ENCODE data around the gene TCTN2.

Gene TCTN2

DNA sequence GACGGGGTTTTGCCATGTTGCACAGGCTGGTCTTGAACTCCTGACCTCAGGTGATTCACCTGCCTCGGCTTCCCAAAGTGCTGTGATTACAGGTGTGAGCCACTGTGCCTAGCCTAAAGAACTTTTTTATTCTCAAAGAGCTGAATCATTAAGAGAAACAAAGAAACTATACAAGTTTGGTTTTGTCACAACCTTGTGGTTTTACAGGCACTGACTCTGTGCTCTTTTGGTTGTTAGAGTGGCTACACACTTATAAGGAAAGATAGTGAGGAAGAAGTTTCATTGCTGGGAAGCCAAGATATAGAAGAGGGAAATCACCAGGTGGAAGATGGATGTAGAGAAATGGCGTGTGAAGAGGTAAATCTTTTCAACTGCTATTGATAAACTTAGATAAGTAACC lies 81.1 kb downstream of the TCTN2 start:
- H3K4me1 ChIP-seq (ENCODE audit: insufficient read depth, low read length), result no peaks in the 10 kb centered on the region
- no peak for DNase-seq
- no peak overlapping the region for H3K9ac ChIP-seq (ENCODE audit: low read depth, low read length)
- ATAC-seq (ENCODE audit: insufficient read depth, low read depth), result no peak
- TF ChIP-seq, protein P1, sequence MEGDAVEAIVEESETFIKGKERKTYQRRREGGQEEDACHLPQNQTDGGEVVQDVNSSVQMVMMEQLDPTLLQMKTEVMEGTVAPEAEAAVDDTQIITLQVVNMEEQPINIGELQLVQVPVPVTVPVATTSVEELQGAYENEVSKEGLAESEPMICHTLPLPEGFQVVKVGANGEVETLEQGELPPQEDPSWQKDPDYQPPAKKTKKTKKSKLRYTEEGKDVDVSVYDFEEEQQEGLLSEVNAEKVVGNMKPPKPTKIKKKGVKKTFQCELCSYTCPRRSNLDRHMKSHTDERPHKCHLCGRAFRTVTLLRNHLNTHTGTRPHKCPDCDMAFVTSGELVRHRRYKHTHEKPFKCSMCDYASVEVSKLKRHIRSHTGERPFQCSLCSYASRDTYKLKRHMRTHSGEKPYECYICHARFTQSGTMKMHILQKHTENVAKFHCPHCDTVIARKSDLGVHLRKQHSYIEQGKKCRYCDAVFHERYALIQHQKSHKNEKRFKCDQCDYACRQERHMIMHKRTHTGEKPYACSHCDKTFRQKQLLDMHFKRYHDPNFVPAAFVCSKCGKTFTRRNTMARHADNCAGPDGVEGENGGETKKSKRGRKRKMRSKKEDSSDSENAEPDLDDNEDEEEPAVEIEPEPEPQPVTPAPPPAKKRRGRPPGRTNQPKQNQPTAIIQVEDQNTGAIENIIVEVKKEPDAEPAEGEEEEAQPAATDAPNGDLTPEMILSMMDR (IDR thresholded peaks at IDR 0.05; ENCODE audit: borderline replicate concordance, extremely low read depth, low read length, poor library complexity, severe bottlenecking), result no peak
- TF ChIP-seq EZH2 (IDR thresholded peaks at IDR 0.05; ENCODE audit: borderline replicate concordance, low read depth, low read length, severe bottlenecking), result no peak
- H4K20me1 ChIP-seq (ENCODE audit: insufficient read depth, low read length), result no peaks in the 10 kb centered on the region
- no peaks in the 10 kb centered on the region for H3K79me2 ChIP-seq (ENCODE audit: insufficient read depth, low read length)
- peaks cover 78% of the 10 kb centered on the region for H3K36me3 ChIP-seq (ENCODE audit: insufficient read depth, low read length)
- no peak overlapping the region for H3K4me2 ChIP-seq (ENCODE audit: insufficient read depth, low read length)
- H3K27me3 ChIP-seq (ENCODE audit: insufficient read depth, low read length, poor library complexity), result no peaks in the 10 kb centered on the region
- no peak overlapping the region for H3K27ac ChIP-seq (ENCODE audit: low read length)
- no peak overlapping the region for H3K4me3 ChIP-seq (ENCODE audit: low read depth in 1 of 2, low read length in 2 of 2)
- no peaks in the 10 kb centered on the region for H3K9me3 ChIP-seq (ENCODE audit: insufficient read depth, low read length, severe bottlenecking)
- no peak overlapping the region for H2AFZ ChIP-seq (ENCODE audit: low read depth, low read length)

DNA sequence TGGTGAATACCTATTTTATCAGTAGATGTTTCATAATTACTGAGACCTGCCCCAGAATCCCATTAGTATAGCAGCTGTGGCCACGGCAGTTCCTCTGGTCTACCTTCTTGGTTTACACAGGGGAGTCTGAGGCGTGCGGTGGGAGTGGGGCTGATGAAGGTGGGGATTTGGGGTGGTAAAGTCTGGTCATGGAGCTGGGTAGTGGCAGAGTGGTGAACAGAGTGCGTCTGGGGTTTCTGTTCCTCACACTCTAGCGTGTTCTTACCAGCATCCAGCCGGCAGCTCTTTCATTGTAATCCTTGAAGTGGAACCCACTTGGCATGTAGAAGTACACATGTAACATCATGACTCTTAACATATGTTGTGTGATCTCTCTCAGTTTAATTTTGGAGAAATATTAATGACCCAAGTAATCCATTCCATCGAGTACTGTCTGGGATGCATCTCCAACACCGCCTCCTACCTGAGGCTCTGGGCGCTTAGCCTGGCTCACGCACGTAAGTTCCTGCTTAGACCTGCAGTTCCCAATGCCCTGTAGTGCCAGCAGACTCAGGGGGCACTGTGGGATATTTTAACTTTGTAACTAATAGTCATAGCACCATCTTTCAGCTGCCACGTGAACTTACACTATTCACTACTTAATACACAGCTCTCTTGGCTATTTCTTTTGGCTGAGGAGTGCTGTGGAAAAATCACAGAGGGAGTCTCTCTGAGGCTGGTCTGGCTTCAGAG lies 83.3 kb downstream of the TCTN2 start:
- no peaks in the 10 kb centered on the region for H4K20me1 ChIP-seq (ENCODE audit: insufficient read depth, low read length)
- H3K4me3 ChIP-seq (ENCODE audit: low read depth in 1 of 2, low read length in 2 of 2), result no peak overlapping the region
- DNase-seq (no peak), ATAC-seq (ENCODE audit: insufficient read depth, low read depth) (no peak)
- no peak overlapping the region for H2AFZ ChIP-seq (ENCODE audit: low read depth, low read length)
- no peaks in the 10 kb centered on the region for H3K4me1 ChIP-seq (ENCODE audit: insufficient read depth, low read length)
- no peaks in the 10 kb centered on the region for H3K27me3 ChIP-seq (ENCODE audit: insufficient read depth, low read length, poor library complexity)
- H3K27ac ChIP-seq (ENCODE audit: low read length), result no peak overlapping the region
- H3K4me2 ChIP-seq (ENCODE audit: insufficient read depth, low read length), result no peak overlapping the region
- H3K9me3 ChIP-seq (ENCODE audit: insufficient read depth, low read length, severe bottlenecking), result no peaks in the 10 kb centered on the region
- no peaks in the 10 kb centered on the region for H3K79me2 ChIP-seq (ENCODE audit: insufficient read depth, low read length)
- no peak for TF ChIP-seq EZH2 (IDR thresholded peaks at IDR 0.05; ENCODE audit: borderline replicate concordance, low read depth, low read length, severe bottlenecking)
- H3K9ac ChIP-seq (ENCODE audit: low read depth, low read length), result no peak overlapping the region
- peaks cover 70% of the 10 kb centered on the region for H3K36me3 ChIP-seq (ENCODE audit: insufficient read depth, low read length)

DNA sequence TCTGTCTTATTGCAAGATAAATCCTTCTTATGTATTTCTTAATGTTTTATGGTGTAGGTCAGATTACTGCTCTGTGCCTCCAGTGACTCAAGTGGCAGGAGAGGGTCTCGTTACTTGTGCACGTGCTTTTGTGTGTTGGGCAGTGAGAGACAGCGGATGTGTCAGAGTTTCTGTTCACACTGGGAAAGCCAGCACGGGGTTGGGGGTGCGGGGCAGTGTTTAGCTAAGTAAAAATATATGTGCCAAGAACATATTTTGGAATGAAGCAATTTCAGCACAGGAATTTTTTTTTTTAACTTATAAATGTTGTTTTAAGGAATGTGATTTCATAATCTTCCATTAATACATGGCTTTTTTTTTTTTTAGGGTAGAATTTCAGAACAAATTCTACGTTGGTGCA lies 86.6 kb downstream of the TCTN2 start:
- ATAC-seq (ENCODE audit: insufficient read depth, low read depth), result no peak
- no peak overlapping the region for H3K4me3 ChIP-seq (ENCODE audit: low read depth in 1 of 2, low read length in 2 of 2)
- TF ChIP-seq, protein P1 (IDR thresholded peaks at IDR 0.05; ENCODE audit: borderline replicate concordance, extremely low read depth, low read length, poor library complexity, severe bottlenecking), result no peak
- no peak for TF ChIP-seq EZH2 (IDR thresholded peaks at IDR 0.05; ENCODE audit: borderline replicate concordance, low read depth, low read length, severe bottlenecking)
- H3K27ac ChIP-seq (ENCODE audit: low read length), result no peak overlapping the region
- no peak overlapping the region for H3K4me2 ChIP-seq (ENCODE audit: insufficient read depth, low read length)
- H3K79me2 ChIP-seq (ENCODE audit: insufficient read depth, low read length), result no peaks in the 10 kb centered on the region
- no peak overlapping the region for H2AFZ ChIP-seq (ENCODE audit: low read depth, low read length)
- H3K4me1 ChIP-seq (ENCODE audit: insufficient read depth, low read length), result no peaks in the 10 kb centered on the region
- H3K9ac ChIP-seq (ENCODE audit: low read depth, low read length), result no peak overlapping the region
- H3K9me3 ChIP-seq (ENCODE audit: insufficient read depth, low read length, severe bottlenecking), result no peaks in the 10 kb centered on the region
- H3K36me3 ChIP-seq (ENCODE audit: insufficient read depth, low read length), result peaks cover 57% of the 10 kb centered on the region
- H3K27me3 ChIP-seq (ENCODE audit: insufficient read depth, low read length, poor library complexity), result no peaks in the 10 kb centered on the region
- no peaks in the 10 kb centered on the region for H4K20me1 ChIP-seq (ENCODE audit: insufficient read depth, low read length)
- no peak for DNase-seq

Measured in DND-41 (cell line).